Duodenal mucosa (tissue), 2 donors: Measurements from ENCODE around the gene CDKL4.
"Not testable (repeated sequence)": the region's sequence is repeated elsewhere in the genome, so short reads cannot be mapped to it uniquely, and the experiment has no call there.

Source experiments
- H3K27ac ChIP-seq: one replicate; pipeline ENCODE4 v1.7.0; 2013; ENCODE audit warnings: low read depth, low read length
- H3K27me3 ChIP-seq, 2 donors: one replicate each; pipeline ENCODE4 v1.7.0; 2013; ENCODE audit warnings: low read length in 2 of 2, control low read depth in 1 of 2; ENCODE audit not compliant: insufficient read depth in 2 of 2, control insufficient read depth in 1 of 2
- H3K36me3 ChIP-seq, 2 donors: one replicate each; pipeline ENCODE4 v1.7.0; 2013; ENCODE audit warnings: low read length in 2 of 2, control low read depth in 1 of 2; ENCODE audit not compliant: insufficient read depth in 2 of 2, control insufficient read depth in 1 of 2
- H3K4me1 ChIP-seq, 2 donors: one replicate each; pipeline ENCODE4 v1.7.0; 2013; ENCODE audit warnings: low read length in 2 of 2, control low read depth in 1 of 2; ENCODE audit not compliant: insufficient read depth in 2 of 2, control insufficient read depth in 1 of 2
- H3K4me3 ChIP-seq, 2 donors: one replicate each; pipeline ENCODE4 v1.7.0; 2013; ENCODE audit warnings: low read length in 2 of 2, low read depth in 1 of 2
- H3K9ac ChIP-seq, 2 donors: one replicate each; pipeline ENCODE4 v1.7.0; 2013; ENCODE audit warnings: low read length in 2 of 2, low read depth in 1 of 2
- H3K9me3 ChIP-seq, 2 donors: one replicate each; pipeline ENCODE4 v1.7.0; 2013; ENCODE audit warnings: low read length in 2 of 2, control low read depth in 1 of 2; ENCODE audit not compliant: control insufficient read depth in 1 of 2

The CDKL4 gene

GRCh38 chr2:39145906-39146421, 97.8 kb downstream of the CDKL4 start:
- Histone ChIP-seq H3K9me3 (no peaks in the 10 kb centered on the region), H3K4me3 (no peak overlapping the region), H3K4me1 (no peaks in the 10 kb centered on the region), H3K9ac (no peak overlapping the region), H3K27me3 (no peaks in the 10 kb centered on the region), H3K36me3 (no peaks in the 10 kb centered on the region), H3K27ac (no peak overlapping the region)

- no peaks in the 10 kb centered on the region for H3K27me3 ChIP-seq
- no peak overlapping the region for H3K27ac ChIP-seq
- no peaks in the 10 kb centered on the region for H3K9me3 ChIP-seq
- no peak overlapping the region for H3K9ac ChIP-seq
- peaks cover 0 to 8% of the 10 kb centered on the region in 2 donors for H3K4me1 ChIP-seq
- H3K36me3 ChIP-seq = no peaks in the 10 kb centered on the region
- H3K4me3 ChIP-seq = no peak overlapping the region
Observed at GRCh38 chr2:39144416-39144815, 99.4 kb downstream of the CDKL4 start.

GRCh38 chr2:39142904-39143605, 100.7 kb downstream of the CDKL4 start:
- H3K9ac ChIP-seq = no peak overlapping the region
- no peaks in the 10 kb centered on the region for H3K9me3 ChIP-seq
- H3K4me3 ChIP-seq = no peak overlapping the region
- H3K27me3 ChIP-seq = no peaks in the 10 kb centered on the region
- H3K4me1 ChIP-seq = peaks cover 0 to 8% of the 10 kb centered on the region in 2 donors
- H3K36me3 ChIP-seq = no peaks in the 10 kb centered on the region
- no peak overlapping the region for H3K27ac ChIP-seq

- Histone ChIP-seq H3K27ac (no peak overlapping the region), H3K9me3 (no peaks in the 10 kb centered on the region), H3K27me3 (no peaks in the 10 kb centered on the region), H3K4me3 (no peak overlapping the region), H3K4me1 (peaks cover 0 to 8% of the 10 kb centered on the region in 2 donors), H3K36me3 (no peaks in the 10 kb centered on the region), H3K9ac (no peak overlapping the region)
Observed at GRCh38 chr2:39141334-39142271, 102.2 kb downstream of the CDKL4 start.

- H3K4me1 ChIP-seq, H3K36me3 ChIP-seq, H3K27ac ChIP-seq, H3K4me3 ChIP-seq, H3K9ac ChIP-seq, H3K27me3 ChIP-seq, H3K9me3 ChIP-seq: not testable (repeated sequence)
Observed at GRCh38 chr2:39140948-39141333, 102.8 kb downstream of the CDKL4 start.

- Histone ChIP-seq H3K36me3 (no peaks in the 10 kb centered on the region), H3K27me3 (no peaks in the 10 kb centered on the region), H3K4me3 (no peak overlapping the region), H3K4me1 (peaks cover 0 to 8% of the 10 kb centered on the region in 2 donors), H3K27ac (no peak overlapping the region), H3K9ac (no peak overlapping the region), H3K9me3 (no peaks in the 10 kb centered on the region)
Observed at GRCh38 chr2:39140322-39140847, 103.4 kb downstream of the CDKL4 start.

- Histone ChIP-seq H3K4me3 (no peak overlapping the region), H3K9ac (no peak overlapping the region), H3K9me3 (no peaks in the 10 kb centered on the region), H3K36me3 (no peaks in the 10 kb centered on the region), H3K27me3 (no peaks in the 10 kb centered on the region), H3K4me1 (peaks cover 0 to 8% of the 10 kb centered on the region in 2 donors), H3K27ac (no peak overlapping the region)
Observed at GRCh38 chr2:39139511-39140237, 104.1 kb downstream of the CDKL4 start.

- Histone ChIP-seq H3K36me3 (no peaks in the 10 kb centered on the region), H3K27me3 (no peaks in the 10 kb centered on the region), H3K4me1 (peaks cover 0 to 8% of the 10 kb centered on the region in 2 donors), H3K9me3 (no peaks in the 10 kb centered on the region), H3K27ac (no peak overlapping the region), H3K4me3 (no peak overlapping the region), H3K9ac (no peak overlapping the region)
Observed at GRCh38 chr2:39138837-39139211, 104.9 kb downstream of the CDKL4 start.

- not testable (repeated sequence) for H3K4me1 ChIP-seq, H3K36me3 ChIP-seq, H3K4me3 ChIP-seq, H3K9me3 ChIP-seq, H3K27ac ChIP-seq, H3K27me3 ChIP-seq, H3K9ac ChIP-seq
Observed at GRCh38 chr2:39138187-39138836, 105.5 kb downstream of the CDKL4 start.
